Vagina (tissue), 2 donors: ENCODE data around the gene RAD9A.

Experiments used
- POLR2AphosphoS5 ChIP-seq, 2 donors: sonication (generic); formaldehyde crosslinking; IDR thresholded peaks; one replicate each; pipeline ENCODE4 v1.9.0; 2017; ENCODE audit warnings: antibody characterized with exemption in 2 of 2, mild to moderate bottlenecking in 2 of 2, low read depth in 1 of 2; ENCODE audit not compliant: insufficient read depth in 1 of 2
- TF ChIP-seq, protein P1 (sequence below), 3 experiments: fragments of 450-650 bp in 2 of 3; fragments of 200-600 bp in 1 of 3; sonication (generic) in 1 of 3; IDR thresholded peaks; one replicate each; pipeline ENCODE4 v1.5.1; 2017 to 2019; ENCODE audit warnings: antibody characterized with exemption in 3 of 3, mild to moderate bottlenecking in 2 of 3, moderate library complexity in 2 of 3

GRCh38 chr11:67405688-67406339 is 14.0 kb downstream of the RAD9A start:
- TF ChIP-seq POLR2AphosphoS5 (IDR thresholded peaks at IDR 0.05; ENCODE audit: insufficient read depth in 1 of 2, low read depth in 1 of 2) = no peak
- TF ChIP-seq, protein P1, sequence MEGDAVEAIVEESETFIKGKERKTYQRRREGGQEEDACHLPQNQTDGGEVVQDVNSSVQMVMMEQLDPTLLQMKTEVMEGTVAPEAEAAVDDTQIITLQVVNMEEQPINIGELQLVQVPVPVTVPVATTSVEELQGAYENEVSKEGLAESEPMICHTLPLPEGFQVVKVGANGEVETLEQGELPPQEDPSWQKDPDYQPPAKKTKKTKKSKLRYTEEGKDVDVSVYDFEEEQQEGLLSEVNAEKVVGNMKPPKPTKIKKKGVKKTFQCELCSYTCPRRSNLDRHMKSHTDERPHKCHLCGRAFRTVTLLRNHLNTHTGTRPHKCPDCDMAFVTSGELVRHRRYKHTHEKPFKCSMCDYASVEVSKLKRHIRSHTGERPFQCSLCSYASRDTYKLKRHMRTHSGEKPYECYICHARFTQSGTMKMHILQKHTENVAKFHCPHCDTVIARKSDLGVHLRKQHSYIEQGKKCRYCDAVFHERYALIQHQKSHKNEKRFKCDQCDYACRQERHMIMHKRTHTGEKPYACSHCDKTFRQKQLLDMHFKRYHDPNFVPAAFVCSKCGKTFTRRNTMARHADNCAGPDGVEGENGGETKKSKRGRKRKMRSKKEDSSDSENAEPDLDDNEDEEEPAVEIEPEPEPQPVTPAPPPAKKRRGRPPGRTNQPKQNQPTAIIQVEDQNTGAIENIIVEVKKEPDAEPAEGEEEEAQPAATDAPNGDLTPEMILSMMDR (IDR thresholded peaks at IDR 0.05) = no peak
